HepG2 (cell line): Measurements from ENCODE around the gene MIX23. TPM values are rescaled to one million over a fixed set of nuclear protein-coding genes. Genes with fewer than 3 reads are reported as not detected.

Experiments used
- ATAC-seq: fragments of 200-7000 bp; cut with Tn5 transposase; 3 replicates; pipeline ENCODE4 v1.9.1; 2020; ENCODE audit warnings: mild to moderate bottlenecking, moderate library complexity
- BruUV-seq: library from RNA; stranded (reverse); fragments of 400-500 nt; replicated peaks from 2 replicates; lab custom pipeline; 2021; lab: Mats Ljungman, UMichigan
- CTCF ChIA-PET: fragments of 300-600 bp; formaldehyde crosslinking; extraction: SDS; loops from one replicate; lab custom pipeline; 2021; ENCODE audit warnings: low total read pairs, inconsistent platforms, low intra/inter-chr PET ratio; lab: Yijun Ruan, JAX
- POLR2A ChIA-PET: fragments of 350-600 bp; sonication (Branson Sonifier 250); formaldehyde crosslinking; loops from one replicate; lab custom pipeline; 2020; ENCODE audit warnings: antibody characterized with exemption, inconsistent platforms; lab: Yijun Ruan, JAX
- DNase-seq: peaks from one replicate; pipeline ENCODE4 v3.0.0-alpha.2; 2015; ENCODE audit warnings: low spot score
- FAIRE-seq: peaks from 3 replicates; lab custom pipeline; 2011; peaks lifted over from hg19 to GRCh38; lab: Jason Lieb, UNC
- H2AFZ ChIP-seq: one replicate; pipeline ENCODE4 v1.6.1; 2011; ENCODE audit warnings: low read length, inconsistent platforms
- H3K27ac ChIP-seq: fragments of 300-600 bp; 3 replicates; pipeline ENCODE4 v1.8.0; 2011; ENCODE audit warnings: mixed run types, mild to moderate bottlenecking, mixed read lengths, low read length, inconsistent platforms; ENCODE audit not compliant: insufficient read depth; ENCODE audit errors: extremely low read length
- H3K27me3 ChIP-seq, 2 experiments: fragments of 200-600 bp in 1 of 2; 2 replicates in 1 of 2; 3 replicates in 1 of 2; pipeline versions ENCODE4 v1.6.0 to v1.8.0; 2011; ENCODE audit warnings: low read length in 2 of 2, mild to moderate bottlenecking in 2 of 2, moderate library complexity in 2 of 2, inconsistent platforms in 1 of 2; ENCODE audit not compliant: insufficient read depth in 2 of 2, control insufficient read depth in 1 of 2
- H3K36me3 ChIP-seq, 2 experiments: fragments of 200-600 bp in 1 of 2; replicated peaks in 1 of 2; 2 replicates in 1 of 2; 3 replicates in 1 of 2; pipeline versions ENCODE4 v1.5.1 to v1.8.0; 2011; ENCODE audit warnings: low read length in 2 of 2, inconsistent platforms in 1 of 2; ENCODE audit not compliant: insufficient read depth in 2 of 2, control insufficient read depth in 1 of 2
- H3K4me1 ChIP-seq: 2 replicates; pipeline ENCODE4 v1.5.1; 2012; ENCODE audit warnings: low read length, inconsistent platforms; ENCODE audit not compliant: insufficient read depth
- H3K4me2 ChIP-seq: 2 replicates; pipeline ENCODE4 v1.6.0; 2011; ENCODE audit warnings: low read depth, low read length, inconsistent platforms
- H3K4me3 ChIP-seq, 3 experiments: fragments of 200-600 bp in 1 of 3; sonication (generic), shearing (Covaris generic) in 1 of 3; replicated peaks in 1 of 3; 2 replicates each; pipeline ENCODE4 v1.5.1; 2011 to 2016; ENCODE audit warnings: low read length in 3 of 3, inconsistent platforms in 2 of 3, low read depth in 2 of 3, mild to moderate bottlenecking in 2 of 3, control low read depth in 1 of 3, mixed read lengths in 1 of 3; ENCODE audit not compliant: insufficient read depth in 1 of 3
- H3K79me2 ChIP-seq: one replicate; pipeline ENCODE4 v1.6.1; 2011; ENCODE audit warnings: low read length, inconsistent platforms; ENCODE audit not compliant: insufficient read depth
- H3K9ac ChIP-seq: 2 replicates; pipeline ENCODE4 v1.6.0; 2011; ENCODE audit warnings: mild to moderate bottlenecking, low read depth, low read length, inconsistent platforms; ENCODE audit not compliant: insufficient read depth
- H3K9me3 ChIP-seq: 2 replicates; pipeline ENCODE4 v1.5.1; 2012; ENCODE audit warnings: mild to moderate bottlenecking, low read length
- H4K20me1 ChIP-seq: 2 replicates; pipeline ENCODE4 v1.6.0; 2011; ENCODE audit warnings: inconsistent platforms, mild to moderate bottlenecking, low read length, moderate library complexity; ENCODE audit not compliant: insufficient read depth
- DR1 ChIP-seq: sonication (generic); formaldehyde crosslinking; IDR thresholded peaks from 2 replicates; pipeline ENCODE4 v1.8.0; 2021; ENCODE audit warnings: mild to moderate bottlenecking, missing genetic modification reagents, inconsistent platforms
- EEA1 ChIP-seq: sonication (generic); formaldehyde crosslinking; IDR thresholded peaks from 2 replicates; pipeline ENCODE4 v1.5.1; 2020; ENCODE audit warnings: mild to moderate bottlenecking, missing genetic modification reagents, borderline replicate concordance
- RXRB ChIP-seq: IDR thresholded peaks from 2 replicates; pipeline ENCODE4 v1.6.1; 2016; ENCODE audit warnings: borderline replicate concordance, missing genetic modification reagents, missing compliant biosample characterization
- TRIM24 ChIP-seq: sonication (generic); formaldehyde crosslinking; IDR thresholded peaks from 2 replicates; pipeline ENCODE4 v1.8.0; 2022; ENCODE audit warnings: mild to moderate bottlenecking, missing genetic modification reagents
- ZBTB7A ChIP-seq: sonication (generic); formaldehyde crosslinking; IDR thresholded peaks from 2 replicates; pipeline ENCODE4 v1.8.0; 2022; ENCODE audit warnings: mild to moderate bottlenecking, missing genetic modification reagents
- ZFY ChIP-seq: sonication (generic); formaldehyde crosslinking; IDR thresholded peaks from 2 replicates; pipeline ENCODE4 v1.4.0; 2020; ENCODE audit warnings: missing genetic modification reagents
- ZFYVE20 ChIP-seq: sonication (generic); formaldehyde crosslinking; IDR thresholded peaks from 2 replicates; pipeline ENCODE4 v1.8.0; 2023; ENCODE audit warnings: low read depth, mild to moderate bottlenecking, moderate library complexity, missing genetic modification reagents, borderline replicate concordance
- ZNF274 ChIP-seq: sonication (generic); formaldehyde crosslinking; IDR thresholded peaks from 2 replicates; pipeline ENCODE4 v1.5.1; 2020; ENCODE audit warnings: mild to moderate bottlenecking, missing genetic modification reagents
- ZNF761 ChIP-seq: sonication (generic); formaldehyde crosslinking; conservative IDR thresholded peaks from 2 replicates; pipeline ENCODE4 v1.4.0; 2020; ENCODE audit warnings: mild to moderate bottlenecking, missing genetic modification reagents
- WGBS: methylation state at CpG from one replicate; pipeline ENCODE4 v1.1.6; 2017; ENCODE audit warnings: low lambda C conversion rate; 5-methylcytosine and 5-hydroxymethylcytosine counted together
- in situ Hi-C: cut with HindIII; loops from 2 replicates; pipeline ENCODE4 v1.10.0; 2017; ENCODE audit warnings: low pct_unique_long_range_greater_than_20kb; ENCODE audit not compliant: extremely low pct_ligation_motif_present
- intact Hi-C: fragments of 100-400 bp; cut with micrococcal nuclease; formaldehyde crosslinking; loops from one replicate; pipeline ENCODE4 v1.10.0; 2022; ENCODE audit not compliant: unreplicated experiment
- polyA plus RNA-seq, 8 experiments: library from polyadenylated mRNA; depleted of rRNA in 3 of 8; stranded (reverse) in 7 of 8; unstranded in 1 of 8; fragments of >200 nt; fragmentation: Illumina TruSeq in 4 of 8; extraction: Trizol in 4 of 8; gene quantifications; 2 replicates each; pipeline versions ENCODE4 v1.2.1 to v1.2.3, GENCODE V29; 2011 to 2016; ENCODE audit warnings: low read depth in 4 of 8, missing spikeins in 1 of 8, mixed read lengths in 1 of 8; ENCODE audit not compliant: insufficient read depth in 1 of 8
- total RNA-seq, 5 experiments: library from RNA; depleted of rRNA; stranded (reverse); fragments of >200 nt; fragmentation: Illumina TruSeq; extraction: Trizol; gene quantifications; 2 replicates each; pipeline ENCODE4 v1.2.3, GENCODE V29; 2016; ENCODE audit warnings: low read depth in 1 of 5
- TF ChIP-seq, protein P1 (sequence below): IDR thresholded peaks from 2 replicates; pipeline ENCODE4 v1.6.1; 2016
- TF ChIP-seq, protein P2 (sequence below): sonication (generic); formaldehyde crosslinking; IDR thresholded peaks from 2 replicates; pipeline ENCODE4 v1.4.0; 2020; ENCODE audit warnings: missing genetic modification reagents
- TF ChIP-seq, protein P3 (sequence below): sonication (generic); formaldehyde crosslinking; conservative IDR thresholded peaks from 2 replicates; pipeline ENCODE4 v1.4.0; 2020; ENCODE audit warnings: missing genetic modification reagents
- TF ChIP-seq, protein P4 (sequence below): fragments of 450-650 bp; IDR thresholded peaks from 2 replicates; pipeline ENCODE4 v1.6.1; 2017; ENCODE audit warnings: mild to moderate bottlenecking

The MIX23 gene
- total and polyA plus RNA-seq, 2 of the 13 experiments (the other 11 are each of a cell fraction or from before 2014, with no cell fraction given) = 20.0 to 152 TPM

DNA sequence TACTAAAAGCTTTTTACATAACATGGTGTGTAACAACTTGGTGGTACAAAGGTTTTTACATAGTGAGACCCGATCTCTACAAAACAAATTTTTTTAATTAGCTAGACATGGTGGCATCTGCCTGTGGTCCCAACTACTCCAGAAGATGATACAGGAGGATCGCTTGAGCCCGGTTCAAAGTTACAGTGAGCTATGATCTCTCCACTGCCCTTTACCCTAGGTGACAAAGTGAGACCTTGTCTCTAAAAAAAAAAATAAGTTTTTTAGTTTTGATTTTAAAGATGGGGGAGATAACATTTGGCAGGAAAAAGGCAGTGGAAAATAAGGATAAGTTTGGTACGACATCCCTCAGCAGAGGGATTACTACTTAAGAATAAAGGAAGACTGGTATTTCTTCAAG lies 6.9 kb upstream of the MIX23 start:
- FAIRE-seq (peak; percentile 4), DNase-seq (no peak), ATAC-seq (no peak)
- BruUV-seq = no TSS peak
- H2AFZ ChIP-seq = no peak overlapping the region
- peak overlapping the region; percentile 72 for H3K27ac ChIP-seq
- peak overlapping the region; percentile 25; the same call in 1 of the 2 replicates for H3K4me2 ChIP-seq
- no peak overlapping the region for H3K9ac ChIP-seq
- H3K79me2 ChIP-seq = peaks cover 86% of the 10 kb centered on the region
- H3K4me1 ChIP-seq = peaks cover 93% of the 10 kb centered on the region
- no peak overlapping the region; a peak in 1 of 6 replicates for H3K4me3 ChIP-seq
- no peaks in the 10 kb centered on the region for H3K9me3 ChIP-seq
- WGBS = 86% methylated on average over 4 of the region's 4 CpGs
- CTCF ChIA-PET = no interaction called here
- POLR2A ChIA-PET = no interaction called here
- 0 out of 2 replicates have a peak, but pooled peaks cover 7% of the 10 kb centered on the region for H4K20me1 ChIP-seq
- peaks cover 0 to 11% of the 10 kb centered on the region in 2 experiments; a peak in 2 of 5 replicates for H3K36me3 ChIP-seq
- TF ChIP-seq ZFYVE20 (CRISPR knock-in tag) (no peak), RXRB (no peak), DR1 (CRISPR knock-in tag) (no peak)
- in situ Hi-C loops = loop anchor here (5.0 kb wide), 1 partner anchor 287 kb away; no protein-coding TSS in a partner anchor
- intact Hi-C loops = loop anchor here (10.0 kb wide), 1 partner anchor 845 kb away; the partner anchor contains the start of gene POLQ
- no peaks in the 10 kb centered on the region for H3K27me3 ChIP-seq

DNA sequence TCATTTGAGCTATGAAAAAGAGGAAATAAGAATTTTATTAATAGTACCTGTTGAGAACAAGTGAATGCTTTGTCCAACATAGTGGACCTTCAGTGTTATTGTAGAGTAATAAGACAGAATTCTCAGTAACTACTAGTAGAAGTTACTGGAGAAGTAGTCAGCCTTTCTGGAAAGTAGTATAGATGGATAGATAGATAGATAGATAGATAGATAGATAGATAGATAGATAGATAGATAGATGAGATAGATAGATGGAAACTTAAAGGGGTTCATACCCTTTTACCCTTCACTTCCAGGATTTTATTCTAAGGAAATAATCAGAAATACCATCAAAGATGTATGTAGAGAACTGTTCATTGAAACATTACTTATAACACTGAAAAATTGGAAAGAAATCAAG lies 6.2 kb upstream of the MIX23 start:
- H3K9ac ChIP-seq = no peak overlapping the region
- intact Hi-C loops = loop anchor here (10.0 kb wide), 1 partner anchor 844 kb away; the partner anchor contains the start of gene POLQ
- H3K79me2 ChIP-seq = peaks cover 91% of the 10 kb centered on the region
- POLR2A ChIA-PET = no interaction called here
- FAIRE-seq = no peak
- TF ChIP-seq ZBTB7A (CRISPR knock-in tag) (no peak), TRIM24 (CRISPR knock-in tag) (no peak), ZFY (no peak), ZNF761 (no peak), ZNF274 (CRISPR knock-in tag) (no peak), EEA1 (CRISPR knock-in tag) (no peak)
- TF ChIP-seq, protein P1, sequence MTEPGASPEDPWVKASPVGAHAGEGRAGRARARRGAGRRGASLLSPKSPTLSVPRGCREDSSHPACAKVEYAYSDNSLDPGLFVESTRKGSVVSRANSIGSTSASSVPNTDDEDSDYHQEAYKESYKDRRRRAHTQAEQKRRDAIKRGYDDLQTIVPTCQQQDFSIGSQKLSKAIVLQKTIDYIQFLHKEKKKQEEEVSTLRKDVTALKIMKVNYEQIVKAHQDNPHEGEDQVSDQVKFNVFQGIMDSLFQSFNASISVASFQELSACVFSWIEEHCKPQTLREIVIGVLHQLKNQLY = no peak
- TF ChIP-seq, protein P2, sequence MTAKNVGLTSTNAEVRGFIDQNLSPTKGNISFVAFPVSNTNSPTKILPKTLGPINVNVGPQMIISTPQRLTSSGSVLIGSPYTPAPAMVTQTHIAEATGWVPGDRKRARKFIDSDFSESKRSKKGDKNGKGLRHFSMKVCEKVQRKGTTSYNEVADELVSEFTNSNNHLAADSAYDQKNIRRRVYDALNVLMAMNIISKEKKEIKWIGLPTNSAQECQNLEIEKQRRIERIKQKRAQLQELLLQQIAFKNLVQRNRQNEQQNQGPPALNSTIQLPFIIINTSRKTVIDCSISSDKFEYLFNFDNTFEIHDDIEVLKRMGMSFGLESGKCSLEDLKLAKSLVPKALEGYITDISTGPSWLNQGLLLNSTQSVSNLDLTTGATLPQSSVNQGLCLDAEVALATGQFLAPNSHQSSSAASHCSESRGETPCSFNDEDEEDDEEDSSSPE = no peak
- TF ChIP-seq, protein P3, sequence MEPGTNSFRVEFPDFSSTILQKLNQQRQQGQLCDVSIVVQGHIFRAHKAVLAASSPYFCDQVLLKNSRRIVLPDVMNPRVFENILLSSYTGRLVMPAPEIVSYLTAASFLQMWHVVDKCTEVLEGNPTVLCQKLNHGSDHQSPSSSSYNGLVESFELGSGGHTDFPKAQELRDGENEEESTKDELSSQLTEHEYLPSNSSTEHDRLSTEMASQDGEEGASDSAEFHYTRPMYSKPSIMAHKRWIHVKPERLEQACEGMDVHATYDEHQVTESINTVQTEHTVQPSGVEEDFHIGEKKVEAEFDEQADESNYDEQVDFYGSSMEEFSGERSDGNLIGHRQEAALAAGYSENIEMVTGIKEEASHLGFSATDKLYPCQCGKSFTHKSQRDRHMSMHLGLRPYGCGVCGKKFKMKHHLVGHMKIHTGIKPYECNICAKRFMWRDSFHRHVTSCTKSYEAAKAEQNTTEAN (CRISPR knock-in tag) = no peak
- TF ChIP-seq, protein P4, sequence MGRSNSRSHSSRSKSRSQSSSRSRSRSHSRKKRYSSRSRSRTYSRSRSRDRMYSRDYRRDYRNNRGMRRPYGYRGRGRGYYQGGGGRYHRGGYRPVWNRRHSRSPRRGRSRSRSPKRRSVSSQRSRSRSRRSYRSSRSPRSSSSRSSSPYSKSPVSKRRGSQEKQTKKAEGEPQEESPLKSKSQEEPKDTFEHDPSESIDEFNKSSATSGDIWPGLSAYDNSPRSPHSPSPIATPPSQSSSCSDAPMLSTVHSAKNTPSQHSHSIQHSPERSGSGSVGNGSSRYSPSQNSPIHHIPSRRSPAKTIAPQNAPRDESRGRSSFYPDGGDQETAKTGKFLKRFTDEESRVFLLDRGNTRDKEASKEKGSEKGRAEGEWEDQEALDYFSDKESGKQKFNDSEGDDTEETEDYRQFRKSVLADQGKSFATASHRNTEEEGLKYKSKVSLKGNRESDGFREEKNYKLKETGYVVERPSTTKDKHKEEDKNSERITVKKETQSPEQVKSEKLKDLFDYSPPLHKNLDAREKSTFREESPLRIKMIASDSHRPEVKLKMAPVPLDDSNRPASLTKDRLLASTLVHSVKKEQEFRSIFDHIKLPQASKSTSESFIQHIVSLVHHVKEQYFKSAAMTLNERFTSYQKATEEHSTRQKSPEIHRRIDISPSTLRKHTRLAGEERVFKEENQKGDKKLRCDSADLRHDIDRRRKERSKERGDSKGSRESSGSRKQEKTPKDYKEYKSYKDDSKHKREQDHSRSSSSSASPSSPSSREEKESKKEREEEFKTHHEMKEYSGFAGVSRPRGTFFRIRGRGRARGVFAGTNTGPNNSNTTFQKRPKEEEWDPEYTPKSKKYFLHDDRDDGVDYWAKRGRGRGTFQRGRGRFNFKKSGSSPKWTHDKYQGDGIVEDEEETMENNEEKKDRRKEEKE = no peak
- CTCF ChIA-PET = no interaction called here
- H2AFZ ChIP-seq = no peak overlapping the region
- peaks cover 0 to 9% of the 10 kb centered on the region in 2 experiments; a peak in 2 of 5 replicates for H3K36me3 ChIP-seq
- no peaks in the 10 kb centered on the region for H3K9me3 ChIP-seq
- peaks cover 89% of the 10 kb centered on the region for H3K4me1 ChIP-seq
- H4K20me1 ChIP-seq = 0 out of 2 replicates have a peak, but pooled peaks cover 7% of the 10 kb centered on the region
- no peak for DNase-seq
- no peak overlapping the region for H3K27ac ChIP-seq
- H3K4me3 ChIP-seq = no peak overlapping the region
- no peaks in the 10 kb centered on the region; a peak in 1 of 5 replicates for H3K27me3 ChIP-seq
- BruUV-seq = no TSS peak
- peak overlapping the region; percentile 25; the same call in 1 of the 2 replicates for H3K4me2 ChIP-seq
- in situ Hi-C loops = no loop called here
- no peak for ATAC-seq
